Measurements from ENCODE around the gene VGLL2. TPM values are rescaled to one million over a fixed set of nuclear protein-coding genes. Genes with fewer than 3 reads are reported as not detected.

VGLL2 gene, protein sequence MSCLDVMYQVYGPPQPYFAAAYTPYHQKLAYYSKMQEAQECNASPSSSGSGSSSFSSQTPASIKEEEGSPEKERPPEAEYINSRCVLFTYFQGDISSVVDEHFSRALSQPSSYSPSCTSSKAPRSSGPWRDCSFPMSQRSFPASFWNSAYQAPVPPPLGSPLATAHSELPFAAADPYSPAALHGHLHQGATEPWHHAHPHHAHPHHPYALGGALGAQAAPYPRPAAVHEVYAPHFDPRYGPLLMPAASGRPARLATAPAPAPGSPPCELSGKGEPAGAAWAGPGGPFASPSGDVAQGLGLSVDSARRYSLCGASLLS
- 2.8 TPM for total RNA-seq

DNA sequence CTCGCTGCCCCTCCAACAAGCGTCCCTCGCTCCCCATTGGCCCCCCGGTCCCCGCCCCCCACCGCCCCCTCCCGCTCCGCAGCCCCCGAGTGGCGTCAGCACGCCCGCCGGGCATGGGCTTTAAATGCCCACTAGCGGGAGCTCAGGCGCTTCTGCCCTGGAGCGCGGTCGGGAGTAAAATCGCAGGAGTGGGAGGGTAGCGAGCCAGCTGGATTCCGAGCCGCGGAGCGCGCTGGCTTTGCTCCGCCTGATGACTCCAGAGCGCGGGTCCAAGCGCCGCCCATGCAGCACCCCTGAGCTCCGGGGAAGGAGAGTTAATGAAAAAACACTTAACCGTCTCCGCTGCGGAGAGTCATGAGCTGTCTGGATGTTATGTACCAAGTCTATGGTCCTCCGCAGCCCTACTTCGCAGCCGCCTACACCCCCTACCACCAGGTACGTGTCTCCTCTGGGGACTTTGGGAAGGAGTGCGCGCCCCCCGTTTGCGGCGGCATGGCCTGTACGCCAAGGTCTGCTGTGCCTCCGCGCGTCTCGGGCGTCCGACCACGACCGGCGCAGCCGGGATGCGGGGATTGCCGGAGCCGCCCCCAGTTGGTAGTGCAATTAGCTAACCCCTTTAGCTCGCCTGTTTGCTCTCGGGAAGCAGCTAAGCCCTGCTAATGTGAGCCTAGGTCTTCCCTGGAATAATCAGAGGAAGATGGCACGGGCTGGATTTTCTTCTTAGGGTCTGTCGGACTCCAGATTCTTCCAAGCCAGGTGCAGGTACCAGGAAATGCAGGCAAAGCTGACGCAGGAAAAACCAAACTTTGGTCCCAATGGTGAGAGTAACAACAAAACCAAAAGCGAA lies at the start of gene VGLL2:
VGLL2 (plus strand) TSS at position 149 of the 847 bp plus-strand sequence; CDS start at position 355, 206 bp downstream.

Other genes with a start within 250 kb of the VGLL2 start
- gene ROS1, start 160.4 kb downstream of the VGLL2 start, total RNA-seq: not detected
- gene DCBLD1, start 217.1 kb downstream of the VGLL2 start, total RNA-seq: 7.4 TPM